NCI-H748 treated with DMSO at 0.1 percent for 48 hours (cell line): ENCODE results near the gene KSR1.

Experiments
- DNase-seq: peaks from one replicate; lab custom pipeline; 2025; lab: John Stamatoyannopoulos, UW

Gene KSR1

DNA sequence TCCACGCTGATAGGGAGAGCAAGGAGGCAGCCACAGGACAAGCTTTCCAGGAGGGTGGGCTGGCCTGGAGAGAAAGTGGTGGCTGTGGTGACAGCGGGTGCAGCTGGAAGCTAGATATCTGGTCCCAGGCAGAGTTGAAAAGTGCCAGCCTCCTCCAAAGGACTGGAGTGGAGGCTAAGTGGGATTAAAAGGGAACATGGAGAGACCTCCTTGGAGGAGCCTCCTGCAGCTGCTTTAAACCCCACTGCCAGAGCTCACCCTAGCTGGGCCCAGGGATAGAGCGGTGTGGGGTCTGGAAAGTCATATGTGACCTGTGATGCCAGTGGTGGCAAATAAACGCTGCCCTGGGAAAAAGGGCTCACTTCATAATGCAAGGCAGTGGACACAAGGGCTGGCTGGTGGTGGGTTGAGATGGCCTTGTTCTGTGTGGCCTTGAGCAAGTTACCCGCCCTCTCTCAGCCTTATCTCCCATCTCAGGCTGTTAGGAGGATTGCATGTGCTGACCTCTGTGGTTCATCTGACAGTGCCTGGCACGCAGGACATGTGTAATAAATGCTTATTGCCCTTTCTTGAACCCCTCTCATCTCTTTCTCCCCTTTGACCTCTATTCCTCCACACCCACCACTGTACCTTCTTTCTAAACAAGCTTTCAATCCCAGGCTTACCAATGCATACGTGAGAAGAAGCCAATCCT, 113.8 kb downstream of the KSR1 start:
- DNase-seq: no peak

DNA sequence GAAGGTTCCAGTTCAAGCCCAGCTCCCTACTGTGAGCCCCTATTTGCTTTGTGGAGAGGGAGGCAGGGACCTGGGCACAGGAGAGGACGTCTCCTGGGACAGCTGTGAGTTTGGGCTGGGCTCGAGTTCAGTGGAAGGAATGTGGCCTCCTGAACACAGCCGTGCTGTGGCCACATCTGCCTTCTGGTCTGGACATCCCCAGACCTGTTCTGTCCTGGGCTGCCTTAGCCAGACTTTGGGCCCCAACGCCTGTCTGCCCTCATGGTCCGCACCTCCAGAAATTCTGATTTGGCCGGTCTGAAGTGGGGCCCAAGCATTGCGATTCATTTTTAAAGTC, 114.3 kb downstream of the KSR1 start:
- DNase-seq: no peak

- DNase-seq: no peak
These were observed 115.5 kb downstream of the KSR1 start for GRCh38 chr17:27571563-27572352.

DNA sequence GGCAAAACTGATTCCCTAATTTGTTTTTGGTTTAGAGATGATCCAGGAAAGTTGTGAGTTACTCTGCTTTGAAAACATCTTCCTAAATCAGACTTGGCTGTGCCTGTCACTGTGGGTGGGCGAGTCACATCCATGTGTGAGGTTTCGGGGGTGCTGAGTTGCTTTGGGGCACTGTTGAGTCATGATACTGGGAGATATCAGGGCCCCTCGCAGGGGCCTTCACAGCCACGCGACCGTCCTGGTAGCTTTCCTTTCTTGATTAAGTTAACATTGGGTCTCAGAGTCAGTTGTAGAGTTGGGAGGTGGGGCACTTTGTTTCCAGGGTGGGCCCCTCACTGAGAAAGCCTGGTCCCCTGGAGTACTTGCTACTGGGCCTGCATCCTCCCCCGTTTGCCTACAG, 116.4 kb downstream of the KSR1 start:
- no peak for DNase-seq

GRCh38 chr17:27573548-27573947, 117.3 kb downstream of the KSR1 start:
- no peak for DNase-seq

- DNase-seq: no peak
These were observed 117.8 kb downstream of the KSR1 start for GRCh38 chr17:27573971-27574525.

DNA sequence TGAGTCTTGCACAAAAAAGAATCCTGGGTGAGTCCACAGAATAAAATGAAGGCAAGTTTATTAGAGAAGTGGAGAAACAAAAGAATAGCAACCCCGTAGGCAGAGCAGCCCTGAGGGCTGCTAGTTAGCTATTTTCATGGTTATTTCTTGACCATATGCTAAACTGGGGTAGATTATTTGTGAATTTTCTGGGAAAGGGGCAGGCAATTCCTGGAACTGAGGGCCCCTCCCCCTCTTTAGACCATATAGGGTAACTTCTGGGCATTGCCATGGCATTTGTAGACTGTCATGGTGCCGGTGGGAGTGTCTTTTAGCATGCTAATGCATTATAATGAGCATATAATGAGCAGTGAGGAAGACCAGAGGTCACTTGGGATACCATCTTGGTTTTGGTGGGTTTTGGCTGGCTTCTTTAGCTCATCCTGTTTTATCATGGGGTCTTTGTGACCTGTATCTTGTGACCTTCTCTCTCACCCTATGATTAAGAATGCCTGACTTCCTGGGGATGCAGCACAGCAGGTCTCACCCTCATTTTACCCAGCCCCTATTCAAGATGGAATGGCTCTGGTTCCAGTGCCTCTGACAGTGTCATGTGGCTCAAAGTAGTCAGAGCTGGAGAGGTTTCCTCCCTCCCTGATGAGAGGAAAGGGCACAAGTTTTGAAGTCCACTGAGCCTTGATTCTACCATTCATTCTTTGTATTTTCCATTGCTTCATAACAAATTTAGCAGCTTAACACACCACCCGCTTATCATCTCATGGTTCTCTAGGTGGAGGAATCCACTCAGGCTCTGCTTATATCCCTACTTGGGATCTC, 119.1 kb downstream of the KSR1 start:
- DNase-seq: no peak

DNA sequence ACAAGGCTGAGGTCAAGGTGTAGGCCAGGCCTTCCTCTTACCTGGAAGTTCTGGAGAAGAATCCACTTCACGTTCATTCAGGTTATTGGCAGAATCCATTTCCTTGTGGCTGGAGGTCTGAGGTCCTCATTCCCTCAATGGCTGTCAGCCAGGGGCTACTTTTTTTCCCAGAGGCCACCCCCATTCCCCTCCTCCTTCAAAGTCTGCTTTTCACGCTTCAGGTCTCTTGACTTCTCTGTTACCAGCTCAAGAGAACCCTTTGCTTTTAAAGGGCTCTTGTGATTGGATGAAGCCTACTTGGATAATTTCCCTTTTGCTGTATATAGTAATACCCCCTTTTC, 119.6 kb downstream of the KSR1 start:
- no peak for DNase-seq

DNA sequence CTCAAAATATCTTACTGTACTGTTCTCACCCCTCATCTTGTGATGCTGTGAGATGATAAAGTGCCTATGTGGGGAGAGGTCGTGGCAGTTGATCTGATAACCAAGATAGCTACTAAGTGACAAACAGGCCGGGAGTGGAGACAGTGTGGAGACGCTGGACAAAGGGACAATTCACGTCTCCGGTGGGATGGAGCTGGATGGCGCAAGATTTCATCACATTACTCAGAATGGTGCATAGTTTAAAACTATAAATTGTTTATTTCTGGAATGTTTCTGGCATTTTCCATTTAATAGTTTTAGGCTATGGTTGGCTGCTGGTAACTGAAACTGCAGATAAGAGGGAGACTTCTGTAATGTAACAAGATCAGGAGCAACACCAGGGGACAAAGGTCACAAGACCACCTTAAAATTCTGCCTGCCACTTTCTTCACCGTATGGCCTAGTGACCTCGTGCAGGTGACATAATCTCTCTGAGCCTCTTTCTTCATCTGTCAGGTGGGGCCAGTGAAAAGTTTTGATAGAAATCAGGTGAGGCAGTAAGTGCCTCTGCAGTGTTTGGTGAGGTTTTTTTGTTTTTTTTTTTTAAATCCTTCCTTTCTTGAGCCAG, 120.3 kb downstream of the KSR1 start:
- no peak for DNase-seq

GRCh38 chr17:27577121-27577761, 121.0 kb downstream of the KSR1 start:
- DNase-seq: no peak

DNA sequence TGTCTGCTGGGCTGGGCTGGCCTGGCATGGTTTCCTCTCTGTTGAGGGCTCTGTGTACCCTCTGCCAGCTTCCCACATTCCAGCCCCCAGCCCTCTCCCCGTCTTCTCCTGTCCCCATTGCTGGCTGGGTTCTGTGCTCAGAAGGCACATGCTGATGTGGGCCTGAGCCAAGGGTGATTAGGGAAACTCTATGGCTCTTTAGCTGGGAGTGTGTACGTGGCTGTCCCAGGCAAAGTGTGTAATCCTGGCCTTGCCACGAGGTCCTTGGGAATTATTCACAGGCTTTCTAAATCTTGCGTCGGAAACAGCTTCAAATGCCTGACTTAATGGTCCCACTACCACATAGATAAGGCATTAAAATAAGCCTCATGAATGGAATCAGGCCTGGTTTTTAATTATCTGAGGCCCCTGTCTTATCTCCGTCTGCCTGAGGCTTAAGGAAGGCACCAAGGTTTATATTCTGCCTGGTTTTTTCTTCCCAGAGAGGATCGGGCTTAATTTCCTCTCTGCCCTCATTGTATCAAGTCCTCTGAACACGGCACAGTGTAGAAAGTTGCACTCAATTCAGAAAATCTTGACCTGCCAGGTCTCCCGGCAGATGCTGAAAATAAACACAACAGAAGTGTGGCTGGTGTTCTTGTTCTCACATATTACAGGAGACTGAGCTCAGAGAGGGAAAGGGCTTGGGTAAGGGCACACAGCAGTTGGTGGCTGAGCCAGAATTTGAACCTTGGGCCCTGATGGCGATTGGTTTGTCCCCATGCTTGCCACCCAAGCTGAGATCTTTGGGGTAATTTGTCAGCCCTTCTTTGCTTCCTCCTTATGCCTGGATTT, 121.9 kb downstream of the KSR1 start:
- no peak for DNase-seq

DNA sequence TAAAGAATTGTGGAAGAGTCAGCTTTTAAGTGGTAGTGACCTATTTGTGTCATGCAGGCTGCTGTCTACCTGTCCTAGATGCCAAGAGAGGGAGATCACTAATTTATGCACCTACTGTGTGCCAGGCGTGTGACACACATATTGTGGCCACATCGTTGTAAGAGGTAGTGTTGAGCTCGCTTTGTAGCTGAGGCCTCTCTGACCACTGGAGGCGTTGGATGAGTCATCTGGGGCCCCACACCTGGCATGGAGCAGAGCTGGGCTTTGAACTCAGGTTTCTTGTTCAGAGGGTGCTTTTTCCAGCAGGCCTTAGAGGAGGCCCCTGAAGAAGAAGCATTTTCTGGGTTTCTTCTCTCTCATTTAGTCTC, 122.5 kb downstream of the KSR1 start:
- DNase-seq: no peak

DNA sequence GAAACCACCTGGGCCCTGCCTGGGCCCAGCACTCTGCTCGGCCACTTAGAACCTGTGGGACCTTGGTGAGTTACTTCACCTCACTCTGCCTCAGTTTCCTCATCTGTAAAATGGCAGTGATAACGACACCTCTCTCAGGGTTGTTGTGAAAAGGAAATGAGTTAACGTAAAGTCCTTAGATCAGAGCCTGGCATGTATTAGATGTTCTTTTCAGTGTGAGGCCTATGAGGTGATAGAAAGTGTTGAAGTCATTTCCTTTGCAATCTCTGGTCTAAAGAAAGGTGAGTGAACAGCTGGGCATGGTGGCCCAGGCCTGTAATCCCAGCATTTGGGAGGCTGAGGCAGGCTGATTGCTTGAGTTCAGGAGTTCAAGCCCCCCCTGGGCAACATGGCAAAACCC, 123.1 kb downstream of the KSR1 start:
- no peak for DNase-seq

- no peak for DNase-seq
These were observed 123.7 kb downstream of the KSR1 start for GRCh38 chr17:27579897-27580321.

GRCh38 chr17:27581016-27581415, 124.8 kb downstream of the KSR1 start:
- DNase-seq: no peak

GRCh38 chr17:27582696-27583095, 126.4 kb downstream of the KSR1 start:
- DNase-seq: no peak

- DNase-seq: no peak
These were observed 129.0 kb downstream of the KSR1 start for GRCh38 chr17:27585153-27585681.

GRCh38 chr17:27585792-27586191, 129.5 kb downstream of the KSR1 start:
- no peak for DNase-seq

GRCh38 chr17:27586203-27586721, 130.0 kb downstream of the KSR1 start:
- no peak for DNase-seq

GRCh38 chr17:27588354-27588753, 132.1 kb downstream of the KSR1 start:
- no peak for DNase-seq
